GM23338 (cell line): ENCODE measurements around the gene RAB5B. TPM values are rescaled to one million over a fixed set of nuclear protein-coding genes. Genes with fewer than 3 reads are reported as not detected.

ENCODE experiments used
- ATAC-seq: fragments of 200-7000 bp; cut with Tn5 transposase; 3 replicates; pipeline ENCODE4 v1.9.1; 2020
- DNase-seq: peaks from one replicate; pipeline ENCODE4 v3.0.0-alpha.2; 2015; ENCODE audit warnings: low spot score
- H2AFZ ChIP-seq: fragments of 200-600 bp; sonication (generic); 2 replicates; pipeline ENCODE4 v1.8.0; 2016; ENCODE audit warnings: antibody characterized with exemption, mild to moderate bottlenecking, moderate library complexity
- H3F3A ChIP-seq: fragments of 200-600 bp; sonication (generic); replicated peaks from 2 replicates; pipeline ENCODE4 v1.8.0; 2017; ENCODE audit warnings: antibody characterized with exemption, mixed run types, low read depth
- H3K27ac ChIP-seq: fragments of 200-600 bp; sonication (generic); 2 replicates; pipeline ENCODE4 v1.6.1; 2016; ENCODE audit warnings: low read depth
- H3K27me3 ChIP-seq: fragments of 200-600 bp; sonication (generic); 2 replicates; pipeline ENCODE4 v1.8.0; 2016; ENCODE audit warnings: mild to moderate bottlenecking, mixed run types, moderate library complexity; ENCODE audit not compliant: insufficient read depth
- H3K36me3 ChIP-seq: fragments of 200-600 bp; sonication (generic); 2 replicates; pipeline ENCODE4 v1.8.0; 2016; ENCODE audit warnings: mild to moderate bottlenecking; ENCODE audit not compliant: insufficient read depth
- H3K4me1 ChIP-seq: fragments of 200-600 bp; sonication (generic); 2 replicates; pipeline ENCODE4 v1.8.0; 2016; ENCODE audit warnings: mild to moderate bottlenecking, moderate library complexity; ENCODE audit not compliant: insufficient read depth
- H3K4me2 ChIP-seq: fragments of 200-600 bp; sonication (generic); 2 replicates; pipeline ENCODE4 v1.7.1; 2017; ENCODE audit warnings: mixed run types
- H3K4me3 ChIP-seq: fragments of 200-600 bp; sonication (generic); 2 replicates; pipeline ENCODE4 v1.6.1; 2016; ENCODE audit warnings: mixed run types
- H3K79me2 ChIP-seq: fragments of 200-600 bp; sonication (generic); replicated peaks from 2 replicates; pipeline ENCODE4 v1.8.0; 2017; ENCODE audit warnings: mild to moderate bottlenecking; ENCODE audit not compliant: insufficient read depth
- H3K9me2 ChIP-seq: fragments of 200-600 bp; sonication (generic); 2 replicates; pipeline ENCODE4 v1.8.0; 2017; ENCODE audit not compliant: insufficient read depth
- H4K20me1 ChIP-seq: fragments of 200-600 bp; sonication (generic); replicated peaks from 2 replicates; pipeline ENCODE4 v1.8.0; 2017; ENCODE audit warnings: mild to moderate bottlenecking; ENCODE audit not compliant: insufficient read depth
- H3K27ac Mint-ChIP-seq: 2 replicates; pipeline ENCODE4 v1.8.0; 2020; ENCODE audit warnings: inconsistent platforms, mild to moderate bottlenecking, moderate library complexity, mixed read lengths
- H3K27me3 Mint-ChIP-seq: 3 replicates; pipeline ENCODE4 v1.8.0; 2022; ENCODE audit warnings: low read depth, mild to moderate bottlenecking, moderate library complexity, mixed read lengths, inconsistent platforms; ENCODE audit not compliant: insufficient read depth, poor library complexity
- H3K36me3 Mint-ChIP-seq: 3 replicates; pipeline ENCODE4 v1.8.0; 2021; ENCODE audit warnings: low read depth, mild to moderate bottlenecking, inconsistent platforms, moderate library complexity, mixed read lengths
- H3K4me1 Mint-ChIP-seq: 3 replicates; pipeline ENCODE4 v1.8.0; 2020; ENCODE audit warnings: mild to moderate bottlenecking, inconsistent platforms, mixed read lengths
- H3K4me3 Mint-ChIP-seq: 3 replicates; pipeline ENCODE4 v1.8.0; 2021; ENCODE audit warnings: moderate library complexity, mild to moderate bottlenecking, inconsistent platforms, mixed read lengths
- H3K9me3 Mint-ChIP-seq: 3 replicates; pipeline ENCODE4 v1.8.0; 2020; ENCODE audit warnings: moderate library complexity, mild to moderate bottlenecking, inconsistent platforms, mixed read lengths
- CREB1 ChIP-seq: fragments of 250-450 bp; sonication (Bioruptor Pico); IDR thresholded peaks from 2 replicates; pipeline ENCODE4 v1.5.0; 2020; ENCODE audit warnings: low read depth, mild to moderate bottlenecking, moderate library complexity
- CTCF ChIP-seq, 2 experiments: fragments of 200-600 bp in 1 of 2; sonication (generic) in 1 of 2; conservative IDR thresholded peaks; 2 replicates each; pipeline versions ENCODE4 v1.5.1 to v1.6.1; 2016 to 2017; ENCODE audit warnings: antibody characterized with exemption in 2 of 2, low read depth in 2 of 2, mild to moderate bottlenecking in 2 of 2, moderate library complexity in 1 of 2
- ETS1 ChIP-seq: IDR thresholded peaks from 2 replicates; pipeline ENCODE4 v1.6.1; 2016; ENCODE audit warnings: antibody characterized with exemption
- EZH2 ChIP-seq: fragments of 200-600 bp; sonication (generic); IDR thresholded peaks from one replicate; pipeline ENCODE4 v1.8.0; 2017; ENCODE audit warnings: antibody characterized with exemption, mild to moderate bottlenecking, low read depth; ENCODE audit not compliant: unreplicated experiment
- NANOG ChIP-seq: IDR thresholded peaks from 2 replicates; pipeline ENCODE4 v1.6.1; 2016; ENCODE audit warnings: antibody characterized with exemption, borderline replicate concordance
- POLR2AphosphoS5 ChIP-seq: IDR thresholded peaks from 2 replicates; pipeline ENCODE4 v1.6.1; 2016; ENCODE audit warnings: antibody characterized with exemption, low read depth
- REST ChIP-seq: IDR thresholded peaks from one replicate; pipeline ENCODE4 v1.6.1; 2018; ENCODE audit warnings: antibody characterized with exemption; ENCODE audit not compliant: unreplicated experiment
- STAT1 ChIP-seq: IDR thresholded peaks from one replicate; pipeline ENCODE4 v1.6.1; 2016; ENCODE audit warnings: antibody characterized with exemption; ENCODE audit not compliant: unreplicated experiment
- ZNF331 ChIP-seq: fragments of 250-450 bp; sonication (Bioruptor Pico); IDR thresholded peaks from 2 replicates; pipeline ENCODE4 v1.5.0; 2020; ENCODE audit warnings: low read depth, mild to moderate bottlenecking, moderate library complexity
- ZNF462 ChIP-seq: fragments of 250-450 bp; sonication (Bioruptor Pico); IDR thresholded peaks from 2 replicates; pipeline ENCODE4 v1.5.0; 2020; ENCODE audit warnings: mild to moderate bottlenecking, moderate library complexity
- polyA plus RNA-seq: library from polyadenylated mRNA; unstranded; fragments of >200 nt; fragmentation: Nextera tagmentation; extraction: Ambion mirVana; gene quantifications from 2 replicates; pipeline ENCODE4 v1.2.1, GENCODE V29; 2016
- total RNA-seq: library from RNA; depleted of rRNA; stranded (reverse); fragments of >200 nt; shearing (Covaris generic); gene quantifications from 2 replicates; pipeline ENCODE4 v1.2.3, GENCODE V29; 2014

RAB5B gene
- total and polyA plus RNA-seq, 2 experiments from 2014 or later = 19.7 to 46.5 TPM

- TF ChIP-seq REST (no peak), EZH2 (no peak), CREB1 (0 out of 2 replicates have a peak, but pooled peaks have one; percentile 4), POLR2AphosphoS5 (0 out of 2 replicates have a peak, but pooled peaks have one; percentile 12), STAT1 (no peak)
Measured at GRCh38 chr12:55930771-55931316, 43.0 kb upstream of the RAB5B start, which contains the start of gene DGKA (continued).

- peaks cover 40% of the 10 kb centered on the region for H3K27me3 ChIP-seq
- H3K36me3 Mint-ChIP-seq = peaks cover 4% of the 10 kb centered on the region; the same call in 1 of the 3 replicates
- peak overlapping the region; percentile 86 for H3K4me2 ChIP-seq
- no peaks in the 10 kb centered on the region for H3K9me2 ChIP-seq
- H3K27me3 Mint-ChIP-seq = peaks cover 29% of the 10 kb centered on the region
- no peaks in the 10 kb centered on the region for H4K20me1 ChIP-seq
- no peak overlapping the region; the same call in 1 of the 2 replicates for H3K27ac ChIP-seq
- ATAC-seq = no peak
- peaks cover 4% of the 10 kb centered on the region for H3K79me2 ChIP-seq
- H3K4me3 Mint-ChIP-seq = peak overlapping the region; percentile 81
- no peaks in the 10 kb centered on the region; the same call in 2 of the 3 replicates for H3K9me3 Mint-ChIP-seq
- peaks cover 11% of the 10 kb centered on the region for H3F3A ChIP-seq
- peak overlapping the region; percentile 96 for H2AFZ ChIP-seq
- DNase-seq = no peak
- H3K36me3 ChIP-seq = no peaks in the 10 kb centered on the region
- peak overlapping the region; percentile 34; the same call in 1 of the 2 replicates for H3K27ac Mint-ChIP-seq
- peak overlapping the region; percentile 75 for H3K4me3 ChIP-seq
- H3K4me1 Mint-ChIP-seq = peaks cover 28% of the 10 kb centered on the region
- H3K4me1 ChIP-seq = peaks cover 42% of the 10 kb centered on the region
- no peak for TF ChIP-seq ZNF462 (CRISPR knock-in tag)
- TF ChIP-seq CTCF (conservative IDR thresholded peaks at IDR 0.05; ENCODE audit: low read depth in 2 of 2) = no peak
- TF ChIP-seq ETS1 = no peak
- TF ChIP-seq ZNF331 = no peak
- no peak for TF ChIP-seq NANOG
Measured at GRCh38 chr12:55931317-55931779, 42.5 kb upstream of the RAB5B start.
